ENCODE data around the gene KRTAP5-5.

KRTAP5-5 gene

GRCh38 chr11:1647901-1648652, 18.5 kb downstream of the KRTAP5-5 start:
- no peaks in the 10 kb centered on the region for H3K9me3 ChIP-seq (ENCODE audit: low read depth, low read length)
- H3K4me3 ChIP-seq = no peak overlapping the region
- no peak for DNase-seq (ENCODE audit: low read depth, low spot score)
- TF ChIP-seq POLR2AphosphoS5 (IDR thresholded peaks at IDR 0.05; ENCODE audit: borderline replicate concordance, low read depth, low read length) (no peak), FOXP2 (optimal IDR thresholded peaks at IDR 0.05; ENCODE audit: control extremely low read depth, extremely low read length, insufficient read depth) (no peak), EZH2 (IDR thresholded peaks at IDR 0.05) (no peak)
- H3K9ac ChIP-seq (ENCODE audit: insufficient read length) = no peak overlapping the region
- H3K27ac ChIP-seq = no peak overlapping the region
- no peaks in the 10 kb centered on the region for H3K36me3 ChIP-seq (ENCODE audit: insufficient read depth, low read length)

GRCh38 chr11:1648653-1649420, 19.3 kb downstream of the KRTAP5-5 start:
- no peaks in the 10 kb centered on the region for H3K36me3 ChIP-seq (ENCODE audit: insufficient read depth, low read length)

GRCh38 chr11:1650034-1650917, 20.7 kb downstream of the KRTAP5-5 start:
- no peak overlapping the region for H3K27ac ChIP-seq
- TF ChIP-seq FOXP2 (optimal IDR thresholded peaks at IDR 0.05; ENCODE audit: control extremely low read depth, extremely low read length, insufficient read depth) (no peak), EZH2 (IDR thresholded peaks at IDR 0.05) (no peak), POLR2AphosphoS5 (IDR thresholded peaks at IDR 0.05; ENCODE audit: borderline replicate concordance, low read depth, low read length) (no peak)
- no peak overlapping the region for H3K9ac ChIP-seq (ENCODE audit: insufficient read length)
- no peaks in the 10 kb centered on the region for H3K9me3 ChIP-seq (ENCODE audit: low read depth, low read length)
- no peaks in the 10 kb centered on the region for H3K36me3 ChIP-seq (ENCODE audit: insufficient read depth, low read length)
- no peak overlapping the region for H3K4me3 ChIP-seq
- DNase-seq (ENCODE audit: low read depth, low spot score) = no peak

More at GRCh38 chr11:1648653-1649420, 19.3 kb downstream of the KRTAP5-5 start:
- TF ChIP-seq POLR2AphosphoS5 (IDR thresholded peaks at IDR 0.05; ENCODE audit: borderline replicate concordance, low read depth, low read length) (no peak), EZH2 (IDR thresholded peaks at IDR 0.05) (no peak), FOXP2 (optimal IDR thresholded peaks at IDR 0.05; ENCODE audit: control extremely low read depth, extremely low read length, insufficient read depth) (no peak)
- Histone ChIP-seq H3K9ac (ENCODE audit: insufficient read length) (no peak overlapping the region), H3K27ac (no peak overlapping the region), H3K9me3 (ENCODE audit: low read depth, low read length) (no peaks in the 10 kb centered on the region), H3K4me3 (no peak overlapping the region)
- no peak for DNase-seq (ENCODE audit: low read depth, low spot score)

- Histone ChIP-seq H3K9ac (ENCODE audit: insufficient read length) (no peak overlapping the region), H3K27ac (no peak overlapping the region), H3K36me3 (ENCODE audit: insufficient read depth, low read length) (no peaks in the 10 kb centered on the region), H3K4me3 (no peak overlapping the region), H3K9me3 (ENCODE audit: low read depth, low read length) (no peaks in the 10 kb centered on the region)
- TF ChIP-seq FOXP2 (optimal IDR thresholded peaks at IDR 0.05; ENCODE audit: control extremely low read depth, extremely low read length, insufficient read depth) (no peak), POLR2AphosphoS5 (IDR thresholded peaks at IDR 0.05; ENCODE audit: borderline replicate concordance, low read depth, low read length) (no peak), EZH2 (IDR thresholded peaks at IDR 0.05) (no peak)
- DNase-seq (ENCODE audit: low read depth, low spot score) = no peak
Observed at GRCh38 chr11:1650918-1651262, 21.3 kb downstream of the KRTAP5-5 start.

GRCh38 chr11:1651411-1651980, 21.9 kb downstream of the KRTAP5-5 start:
- Histone ChIP-seq H3K36me3 (ENCODE audit: insufficient read depth, low read length) (no peaks in the 10 kb centered on the region), H3K9me3 (ENCODE audit: low read depth, low read length) (no peaks in the 10 kb centered on the region), H3K27ac (no peak overlapping the region), H3K9ac (ENCODE audit: insufficient read length) (no peak overlapping the region), H3K4me3 (no peak overlapping the region)
- TF ChIP-seq FOXP2 (optimal IDR thresholded peaks at IDR 0.05; ENCODE audit: control extremely low read depth, extremely low read length, insufficient read depth) (no peak), POLR2AphosphoS5 (IDR thresholded peaks at IDR 0.05; ENCODE audit: borderline replicate concordance, low read depth, low read length) (no peak), EZH2 (IDR thresholded peaks at IDR 0.05) (no peak)
- no peak for DNase-seq (ENCODE audit: low read depth, low spot score)

GRCh38 chr11:1652026-1652425, 22.5 kb downstream of the KRTAP5-5 start:
- Histone ChIP-seq H3K27ac (no peak overlapping the region), H3K9me3 (ENCODE audit: low read depth, low read length) (no peaks in the 10 kb centered on the region), H3K36me3 (ENCODE audit: insufficient read depth, low read length) (no peaks in the 10 kb centered on the region), H3K9ac (ENCODE audit: insufficient read length) (no peak overlapping the region), H3K4me3 (no peak overlapping the region)
- DNase-seq (ENCODE audit: low read depth, low spot score) = no peak
- TF ChIP-seq POLR2AphosphoS5 (IDR thresholded peaks at IDR 0.05; ENCODE audit: borderline replicate concordance, low read depth, low read length) (no peak), EZH2 (IDR thresholded peaks at IDR 0.05) (no peak), FOXP2 (optimal IDR thresholded peaks at IDR 0.05; ENCODE audit: control extremely low read depth, extremely low read length, insufficient read depth) (no peak)

- DNase-seq (ENCODE audit: low read depth, low spot score) = no peak
Observed at GRCh38 chr11:1652442-1652770, 22.8 kb downstream of the KRTAP5-5 start.

More at GRCh38 chr11:1652442-1652770, 22.8 kb downstream of the KRTAP5-5 start:
- no peak overlapping the region for H3K4me3 ChIP-seq
- H3K27ac ChIP-seq = no peak overlapping the region
- no peaks in the 10 kb centered on the region for H3K36me3 ChIP-seq (ENCODE audit: insufficient read depth, low read length)
- no peaks in the 10 kb centered on the region for H3K9me3 ChIP-seq (ENCODE audit: low read depth, low read length)
- H3K9ac ChIP-seq (ENCODE audit: insufficient read length) = no peak overlapping the region
- TF ChIP-seq EZH2 (IDR thresholded peaks at IDR 0.05) (no peak), FOXP2 (optimal IDR thresholded peaks at IDR 0.05; ENCODE audit: control extremely low read depth, extremely low read length, insufficient read depth) (no peak), POLR2AphosphoS5 (IDR thresholded peaks at IDR 0.05; ENCODE audit: borderline replicate concordance, low read depth, low read length) (no peak)

All from SK-N-MC (cell line).